Cardiac fibroblast (primary cell): ENCODE measurements around the gene RNF114.

Source experiments
- DNase-seq, 2 donors: peaks; one replicate each; pipeline versions ENCODE4 v3.0.0 to v3.0.0-alpha.2; 2010; ENCODE audit warnings: low read depth in 2 of 2
- H3K4me3 ChIP-seq, 2 donors: replicated peaks in 1 of 2; 1 replicate in 1 of 2; 2 replicates in 1 of 2; pipeline ENCODE4 v1.5.1; 2011; ENCODE audit warnings: low read depth in 2 of 2, low read length in 2 of 2, mild to moderate bottlenecking in 2 of 2, moderate library complexity in 1 of 2
- CTCF ChIP-seq: IDR thresholded peaks from one replicate; pipeline ENCODE4 v1.5.1; 2011; ENCODE audit warnings: low read depth, mild to moderate bottlenecking, low read length, inconsistent platforms

RNF114 gene

GRCh38 chr20:49889935-49890333 lies 46.3 kb upstream of the RNF114 start:
- no peak for DNase-seq
- no peak overlapping the region for H3K4me3 ChIP-seq
- TF ChIP-seq CTCF = no peak

GRCh38 chr20:49890471-49891361 lies 45.5 kb upstream of the RNF114 start:
- no peak for DNase-seq
- no peak overlapping the region for H3K4me3 ChIP-seq
- TF ChIP-seq CTCF = no peak

GRCh38 chr20:49891476-49892110 lies 44.6 kb upstream of the RNF114 start:
- no peak overlapping the region for H3K4me3 ChIP-seq
- TF ChIP-seq CTCF = no peak
- DNase-seq = no peak

GRCh38 chr20:49892260-49892659 lies 43.9 kb upstream of the RNF114 start:
- H3K4me3 ChIP-seq = no peak overlapping the region
- no peak for TF ChIP-seq CTCF
- no peak for DNase-seq

- DNase-seq = peak in 1 of 2 donors; percentile 34
- H3K4me3 ChIP-seq = no peak overlapping the region
- TF ChIP-seq CTCF = no peak
Observed at GRCh38 chr20:49892817-49893216, 43.4 kb upstream of the RNF114 start.

GRCh38 chr20:49893242-49894072 lies 42.7 kb upstream of the RNF114 start:
- H3K4me3 ChIP-seq = no peak overlapping the region

More at GRCh38 chr20:49893242-49894072, 42.7 kb upstream of the RNF114 start:
- DNase-seq = no peak
- no peak for TF ChIP-seq CTCF
